Measurements from ENCODE around the gene TTYH2. TPM values are rescaled to one million over a fixed set of nuclear protein-coding genes. Genes with fewer than 3 reads are reported as not detected.

Gene TTYH2
- total and polyA plus RNA-seq, 10 of the 15 experiments (the other 5 are each of a cell fraction or from before 2014, with no cell fraction given): 0.26 to 25.2 (median 6.6) TPM

DNA sequence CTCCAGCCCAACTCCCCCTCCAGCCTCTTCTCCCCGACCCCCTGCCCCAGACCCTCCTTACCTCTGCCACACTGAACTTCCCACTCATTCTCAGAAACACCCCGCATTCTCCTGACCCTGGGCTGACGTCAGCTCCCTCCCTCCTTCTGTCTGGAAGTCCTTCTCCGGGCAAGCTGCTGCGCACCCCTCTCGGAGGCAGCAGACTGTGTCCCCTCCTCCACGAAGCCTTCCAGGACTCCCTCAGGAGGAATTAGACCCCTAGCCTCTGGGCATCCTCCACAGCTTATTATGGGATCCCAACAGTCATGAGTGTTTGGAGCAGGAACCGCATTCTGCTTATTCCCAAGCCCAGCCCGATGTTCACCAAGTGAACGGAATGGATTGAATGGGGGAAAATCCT lies 13.3 kb upstream of the TTYH2 start (continued):
- TF ChIP-seq, protein P1, sequence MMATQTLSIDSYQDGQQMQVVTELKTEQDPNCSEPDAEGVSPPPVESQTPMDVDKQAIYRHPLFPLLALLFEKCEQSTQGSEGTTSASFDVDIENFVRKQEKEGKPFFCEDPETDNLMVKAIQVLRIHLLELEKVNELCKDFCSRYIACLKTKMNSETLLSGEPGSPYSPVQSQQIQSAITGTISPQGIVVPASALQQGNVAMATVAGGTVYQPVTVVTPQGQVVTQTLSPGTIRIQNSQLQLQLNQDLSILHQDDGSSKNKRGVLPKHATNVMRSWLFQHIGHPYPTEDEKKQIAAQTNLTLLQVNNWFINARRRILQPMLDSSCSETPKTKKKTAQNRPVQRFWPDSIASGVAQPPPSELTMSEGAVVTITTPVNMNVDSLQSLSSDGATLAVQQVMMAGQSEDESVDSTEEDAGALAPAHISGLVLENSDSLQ (IDR thresholded peaks at IDR 0.05): no peak
- TF ChIP-seq, protein P2, sequence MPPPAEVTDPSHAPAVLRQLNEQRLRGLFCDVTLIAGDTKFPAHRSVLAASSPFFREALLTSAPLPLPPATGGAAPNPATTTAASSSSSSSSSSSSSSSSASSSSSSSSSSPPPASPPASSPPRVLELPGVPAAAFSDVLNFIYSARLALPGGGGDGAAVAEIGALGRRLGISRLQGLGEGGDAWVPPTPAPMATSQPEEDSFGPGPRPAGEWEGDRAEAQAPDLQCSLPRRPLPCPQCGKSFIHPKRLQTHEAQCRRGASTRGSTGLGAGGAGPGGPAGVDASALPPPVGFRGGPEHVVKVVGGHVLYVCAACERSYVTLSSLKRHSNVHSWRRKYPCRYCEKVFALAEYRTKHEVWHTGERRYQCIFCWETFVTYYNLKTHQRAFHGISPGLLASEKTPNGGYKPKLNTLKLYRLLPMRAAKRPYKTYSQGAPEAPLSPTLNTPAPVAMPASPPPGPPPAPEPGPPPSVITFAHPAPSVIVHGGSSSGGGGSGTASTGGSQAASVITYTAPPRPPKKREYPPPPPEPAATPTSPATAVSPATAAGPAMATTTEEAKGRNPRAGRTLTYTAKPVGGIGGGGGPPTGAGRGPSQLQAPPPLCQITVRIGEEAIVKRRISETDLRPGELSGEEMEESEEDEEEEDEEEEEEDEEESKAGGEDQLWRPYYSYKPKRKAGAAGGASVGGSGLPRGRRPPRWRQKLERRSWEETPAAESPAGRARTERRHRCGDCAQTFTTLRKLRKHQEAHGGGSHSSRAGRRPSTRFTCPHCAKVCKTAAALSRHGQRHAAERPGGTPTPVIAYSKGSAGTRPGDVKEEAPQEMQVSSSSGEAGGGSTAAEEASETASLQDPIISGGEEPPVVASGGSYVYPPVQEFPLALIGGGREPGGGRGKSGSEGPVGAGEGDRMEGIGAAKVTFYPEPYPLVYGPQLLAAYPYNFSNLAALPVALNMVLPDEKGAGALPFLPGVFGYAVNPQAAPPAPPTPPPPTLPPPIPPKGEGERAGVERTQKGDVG (CRISPR knock-in tag; IDR thresholded peaks at IDR 0.05): no peak

DNA sequence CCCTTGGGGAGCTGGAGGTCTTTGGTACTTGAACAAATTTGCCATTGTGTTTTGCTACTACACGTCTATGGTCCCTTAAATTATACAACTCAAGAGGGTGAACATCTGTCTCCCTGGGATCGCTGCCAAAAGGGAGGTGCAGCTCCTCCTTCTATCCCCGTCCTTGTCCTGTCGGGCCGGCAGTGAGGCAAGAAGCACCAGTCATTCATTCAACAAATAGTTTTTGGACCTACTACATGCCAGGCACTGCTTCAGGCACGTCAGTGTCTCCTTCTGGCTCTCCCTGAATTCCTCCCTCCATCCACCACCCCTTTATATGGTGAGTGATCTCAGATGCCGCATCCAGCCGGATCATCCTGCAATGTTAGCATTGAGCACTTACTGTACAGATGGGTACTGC lies 12.1 kb upstream of the TTYH2 start:
- Histone ChIP-seq H3K27ac (ENCODE audit: control insufficient read depth, insufficient read depth) (no peak overlapping the region), H3K27me3 (replicated peaks in 1 of 2; ENCODE audit: control insufficient read depth in 2 of 2, insufficient read depth in 2 of 2, low read length in 1 of 2) (peaks cover 3 to 7% of the 10 kb centered on the region in 2 experiments), H3K4me1 (ENCODE audit: control insufficient read depth, insufficient read depth, low read length) (peaks cover 11% of the 10 kb centered on the region), H3K9ac (ENCODE audit: control insufficient read depth, insufficient read depth, low read length) (no peak overlapping the region), H2AFZ (ENCODE audit: control insufficient read depth, low read depth, low read length) (no peak overlapping the region), H3K79me2 (ENCODE audit: control insufficient read depth, insufficient read depth, low read length) (peaks cover 27% of the 10 kb centered on the region), H3K4me2 (ENCODE audit: control insufficient read depth, insufficient read depth) (no peak overlapping the region), H3K9me3 (replicated peaks; ENCODE audit: control insufficient read depth, insufficient read depth, low read length) (no peaks in the 10 kb centered on the region), H4K20me1 (ENCODE audit: control insufficient read depth, insufficient read depth) (no peaks in the 10 kb centered on the region; the same call in 1 of the 2 replicates), H3K36me3 (ENCODE audit: control insufficient read depth in 2 of 2, insufficient read depth in 2 of 2, low read length in 1 of 2) (peaks cover 0 to 11% of the 10 kb centered on the region in 2 experiments; a peak in 3 of 4 replicates), H3K4me3 (no peak overlapping the region)
- intact Hi-C loops (cut with micrococcal nuclease; ENCODE audit: unreplicated experiment) (no loop called here), in situ Hi-C loops (cut with MboI) (no loop called here)
- 23% methylated on average over 8 of the region's 8 CpGs for WGBS (ENCODE audit: insufficient coverage, insufficient replicate concordance, low lambda C conversion rate, missing lambda C conversion rate)
- FAIRE-seq (no peak), DNase-seq (ENCODE audit: low read depth, low spot score) (no peak), ATAC-seq (no peak)
- BruUV-seq (replicated peaks): no TSS peak
- POLR2A ChIA-PET: interaction anchor here (0.6 kb wide), 1 partner anchor 226 kb away, joined by 3 read pairs; no protein-coding TSS in a partner anchor
- CTCF ChIA-PET: interaction anchor here (0.6 to 6.7 kb wide), 6 partner anchors 9 to 770 kb away, joined by 3 to 68 read pairs (median 6); no protein-coding TSS in a partner anchor
- SMC1A ChIA-PET (ENCODE audit: uncharacterized antibody, unreplicated experiment): interaction anchor here (1.2 kb wide), 1 partner anchor 9 kb away, joined by 3 read pairs; no protein-coding TSS in a partner anchor
- RAD21 ChIA-PET (ENCODE audit: unreplicated experiment): interaction anchor here (2.3 kb wide), 1 partner anchor 111 kb away, joined by 14 read pairs; no protein-coding TSS in a partner anchor
- TF ChIP-seq EED (IDR thresholded peaks at IDR 0.05; ENCODE audit: low read depth) (no peak), BCL11A (IDR thresholded peaks at IDR 0.05; ENCODE audit: low read depth, low read length) (no peak), MTA2 (IDR thresholded peaks at IDR 0.05; ENCODE audit: low read depth) (no peak), SUPT20H (IDR thresholded peaks at IDR 0.05; ENCODE audit: borderline replicate concordance, control insufficient read depth, low read depth, low read length) (no peak), NFXL1 (IDR thresholded peaks at IDR 0.05; ENCODE audit: borderline replicate concordance) (no peak), SMAD1 (IDR thresholded peaks at IDR 0.05; ENCODE audit: low read depth, partially characterized antibody) (no peak), RB1 (IDR thresholded peaks at IDR 0.05; ENCODE audit: borderline replicate concordance) (no peak)
- TF ChIP-seq, protein P3, sequence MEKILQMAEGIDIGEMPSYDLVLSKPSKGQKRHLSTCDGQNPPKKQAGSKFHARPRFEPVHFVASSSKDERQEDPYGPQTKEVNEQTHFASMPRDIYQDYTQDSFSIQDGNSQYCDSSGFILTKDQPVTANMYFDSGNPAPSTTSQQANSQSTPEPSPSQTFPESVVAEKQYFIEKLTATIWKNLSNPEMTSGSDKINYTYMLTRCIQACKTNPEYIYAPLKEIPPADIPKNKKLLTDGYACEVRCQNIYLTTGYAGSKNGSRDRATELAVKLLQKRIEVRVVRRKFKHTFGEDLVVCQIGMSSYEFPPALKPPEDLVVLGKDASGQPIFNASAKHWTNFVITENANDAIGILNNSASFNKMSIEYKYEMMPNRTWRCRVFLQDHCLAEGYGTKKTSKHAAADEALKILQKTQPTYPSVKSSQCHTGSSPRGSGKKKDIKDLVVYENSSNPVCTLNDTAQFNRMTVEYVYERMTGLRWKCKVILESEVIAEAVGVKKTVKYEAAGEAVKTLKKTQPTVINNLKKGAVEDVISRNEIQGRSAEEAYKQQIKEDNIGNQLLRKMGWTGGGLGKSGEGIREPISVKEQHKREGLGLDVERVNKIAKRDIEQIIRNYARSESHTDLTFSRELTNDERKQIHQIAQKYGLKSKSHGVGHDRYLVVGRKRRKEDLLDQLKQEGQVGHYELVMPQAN (conservative IDR thresholded peaks at IDR 0.05): no peak

All from GM12878 (cell line).